HepG2 (cell line): Measurements from ENCODE around the gene IGFN1. TPM values are rescaled to one million over a fixed set of nuclear protein-coding genes. Genes with fewer than 3 reads are reported as not detected.
A peak's percentile ranks its signal among the peaks of the same experiment; 100 is the strongest.

Experiments
- ASH2L ChIP-seq: fragments of 300-600, 200-600 bp; sonication (generic); IDR thresholded peaks from 2 replicates; pipeline ENCODE4 v1.7.0; 2017; ENCODE audit warnings: low read depth, mild to moderate bottlenecking, moderate library complexity, mixed read lengths, low read length; ENCODE audit not compliant: insufficient read length
- KDM2A ChIP-seq: sonication (generic); formaldehyde crosslinking; IDR thresholded peaks from 2 replicates; pipeline ENCODE4 v1.4.0; 2020; ENCODE audit warnings: low read depth, missing genetic modification reagents, borderline replicate concordance
- POLR2G ChIP-seq: fragments of 200-400 bp; formaldehyde crosslinking; IDR thresholded peaks from 2 replicates; pipeline ENCODE4 v1.6.1; 2018; ENCODE audit warnings: mild to moderate bottlenecking, low read depth, low read length, moderate library complexity
- RFXANK ChIP-seq: IDR thresholded peaks from 2 replicates; pipeline ENCODE4 v1.6.1; 2016
- SALL2 ChIP-seq: sonication (generic); formaldehyde crosslinking; IDR thresholded peaks from 2 replicates; pipeline ENCODE4 v1.8.1; 2023; ENCODE audit warnings: mild to moderate bottlenecking, missing genetic modification reagents, inconsistent platforms
- TAF1 ChIP-seq: sonication (generic); formaldehyde crosslinking; IDR thresholded peaks from 2 replicates; pipeline ENCODE4 v1.4.0; 2020; ENCODE audit warnings: missing genetic modification reagents
- ZBTB20 ChIP-seq: sonication (generic); formaldehyde crosslinking; IDR thresholded peaks from 2 replicates; pipeline ENCODE4 v1.8.1; 2023; ENCODE audit warnings: missing genetic modification reagents, low read depth, mild to moderate bottlenecking, borderline replicate concordance
- ZNF207 ChIP-seq: fragments of 450-650 bp; IDR thresholded peaks from 2 replicates; pipeline ENCODE4 v1.6.1; 2016; ENCODE audit warnings: antibody characterized with exemption, borderline replicate concordance
- ZSCAN31 ChIP-seq: sonication (generic); formaldehyde crosslinking; IDR thresholded peaks from 2 replicates; pipeline ENCODE4 v1.5.0; 2020; ENCODE audit warnings: low read depth, mild to moderate bottlenecking, missing genetic modification reagents
- polyA plus RNA-seq, 8 experiments: library from polyadenylated mRNA; depleted of rRNA in 3 of 8; stranded (reverse) in 7 of 8; unstranded in 1 of 8; fragments of >200 nt; fragmentation: Illumina TruSeq in 4 of 8; extraction: Trizol in 4 of 8; gene quantifications; 2 replicates each; pipeline versions ENCODE4 v1.2.1 to v1.2.3, GENCODE V29; 2011 to 2016; ENCODE audit warnings: low read depth in 4 of 8, missing spikeins in 1 of 8, mixed read lengths in 1 of 8; ENCODE audit not compliant: insufficient read depth in 1 of 8
- total RNA-seq, 5 experiments: library from RNA; depleted of rRNA; stranded (reverse); fragments of >200 nt; fragmentation: Illumina TruSeq; extraction: Trizol; gene quantifications; 2 replicates each; pipeline ENCODE4 v1.2.3, GENCODE V29; 2016; ENCODE audit warnings: low read depth in 1 of 5
- TF ChIP-seq, protein P1 (sequence below): sonication (generic); formaldehyde crosslinking; IDR thresholded peaks from 2 replicates; pipeline ENCODE4 v1.8.1; 2022; ENCODE audit warnings: mild to moderate bottlenecking, missing genetic modification reagents
- TF ChIP-seq, protein P2 (sequence below): sonication (generic); formaldehyde crosslinking; IDR thresholded peaks from 2 replicates; pipeline ENCODE4 v1.9.0; 2022; ENCODE audit warnings: missing genetic modification reagents, mild to moderate bottlenecking, borderline replicate concordance
- TF ChIP-seq, protein P3 (sequence below): sonication (generic); formaldehyde crosslinking; IDR thresholded peaks from 2 replicates; pipeline ENCODE4 v1.5.1; 2020; ENCODE audit warnings: mild to moderate bottlenecking, missing genetic modification reagents, moderate library complexity
- TF ChIP-seq, protein P4 (sequence below): sonication (generic); formaldehyde crosslinking; IDR thresholded peaks from 2 replicates; pipeline ENCODE4 v1.4.0; 2020; ENCODE audit warnings: missing genetic modification reagents

Gene IGFN1
- total and polyA plus RNA-seq, 2 of the 13 experiments (the other 11 are each of a cell fraction or from before 2014, with no cell fraction given) = 0.04 to 0.05 TPM

GRCh38 chr1:201153474-201154388 lies 36.9 kb upstream of the IGFN1 start (continued):
- TF ChIP-seq, protein P1, sequence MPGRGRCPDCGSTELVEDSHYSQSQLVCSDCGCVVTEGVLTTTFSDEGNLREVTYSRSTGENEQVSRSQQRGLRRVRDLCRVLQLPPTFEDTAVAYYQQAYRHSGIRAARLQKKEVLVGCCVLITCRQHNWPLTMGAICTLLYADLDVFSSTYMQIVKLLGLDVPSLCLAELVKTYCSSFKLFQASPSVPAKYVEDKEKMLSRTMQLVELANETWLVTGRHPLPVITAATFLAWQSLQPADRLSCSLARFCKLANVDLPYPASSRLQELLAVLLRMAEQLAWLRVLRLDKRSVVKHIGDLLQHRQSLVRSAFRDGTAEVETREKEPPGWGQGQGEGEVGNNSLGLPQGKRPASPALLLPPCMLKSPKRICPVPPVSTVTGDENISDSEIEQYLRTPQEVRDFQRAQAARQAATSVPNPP = no peak
- TF ChIP-seq RFXANK (CRISPR knock-in tag) = no peak
- no peak for TF ChIP-seq ZBTB20
- peak; percentile 41; the same call in 1 of the 2 replicates for TF ChIP-seq POLR2G
- 0 out of 2 replicates have a peak, but pooled peaks have one; percentile 37 for TF ChIP-seq KDM2A (CRISPR knock-in tag)
- peak; percentile 5; the same call in 1 of the 2 replicates for TF ChIP-seq TAF1 (CRISPR knock-in tag)
- TF ChIP-seq SALL2 (CRISPR knock-in tag) = peak; percentile 38; the same call in 1 of the 2 replicates
- TF ChIP-seq ZSCAN31 (CRISPR knock-in tag) = 0 out of 2 replicates have a peak, but pooled peaks have one; percentile 55
- TF ChIP-seq, protein P2, sequence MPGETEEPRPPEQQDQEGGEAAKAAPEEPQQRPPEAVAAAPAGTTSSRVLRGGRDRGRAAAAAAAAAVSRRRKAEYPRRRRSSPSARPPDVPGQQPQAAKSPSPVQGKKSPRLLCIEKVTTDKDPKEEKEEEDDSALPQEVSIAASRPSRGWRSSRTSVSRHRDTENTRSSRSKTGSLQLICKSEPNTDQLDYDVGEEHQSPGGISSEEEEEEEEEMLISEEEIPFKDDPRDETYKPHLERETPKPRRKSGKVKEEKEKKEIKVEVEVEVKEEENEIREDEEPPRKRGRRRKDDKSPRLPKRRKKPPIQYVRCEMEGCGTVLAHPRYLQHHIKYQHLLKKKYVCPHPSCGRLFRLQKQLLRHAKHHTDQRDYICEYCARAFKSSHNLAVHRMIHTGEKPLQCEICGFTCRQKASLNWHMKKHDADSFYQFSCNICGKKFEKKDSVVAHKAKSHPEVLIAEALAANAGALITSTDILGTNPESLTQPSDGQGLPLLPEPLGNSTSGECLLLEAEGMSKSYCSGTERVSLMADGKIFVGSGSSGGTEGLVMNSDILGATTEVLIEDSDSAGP (CRISPR knock-in tag) = peak; percentile 34; the same call in 1 of the 2 replicates
- TF ChIP-seq, protein P3, sequence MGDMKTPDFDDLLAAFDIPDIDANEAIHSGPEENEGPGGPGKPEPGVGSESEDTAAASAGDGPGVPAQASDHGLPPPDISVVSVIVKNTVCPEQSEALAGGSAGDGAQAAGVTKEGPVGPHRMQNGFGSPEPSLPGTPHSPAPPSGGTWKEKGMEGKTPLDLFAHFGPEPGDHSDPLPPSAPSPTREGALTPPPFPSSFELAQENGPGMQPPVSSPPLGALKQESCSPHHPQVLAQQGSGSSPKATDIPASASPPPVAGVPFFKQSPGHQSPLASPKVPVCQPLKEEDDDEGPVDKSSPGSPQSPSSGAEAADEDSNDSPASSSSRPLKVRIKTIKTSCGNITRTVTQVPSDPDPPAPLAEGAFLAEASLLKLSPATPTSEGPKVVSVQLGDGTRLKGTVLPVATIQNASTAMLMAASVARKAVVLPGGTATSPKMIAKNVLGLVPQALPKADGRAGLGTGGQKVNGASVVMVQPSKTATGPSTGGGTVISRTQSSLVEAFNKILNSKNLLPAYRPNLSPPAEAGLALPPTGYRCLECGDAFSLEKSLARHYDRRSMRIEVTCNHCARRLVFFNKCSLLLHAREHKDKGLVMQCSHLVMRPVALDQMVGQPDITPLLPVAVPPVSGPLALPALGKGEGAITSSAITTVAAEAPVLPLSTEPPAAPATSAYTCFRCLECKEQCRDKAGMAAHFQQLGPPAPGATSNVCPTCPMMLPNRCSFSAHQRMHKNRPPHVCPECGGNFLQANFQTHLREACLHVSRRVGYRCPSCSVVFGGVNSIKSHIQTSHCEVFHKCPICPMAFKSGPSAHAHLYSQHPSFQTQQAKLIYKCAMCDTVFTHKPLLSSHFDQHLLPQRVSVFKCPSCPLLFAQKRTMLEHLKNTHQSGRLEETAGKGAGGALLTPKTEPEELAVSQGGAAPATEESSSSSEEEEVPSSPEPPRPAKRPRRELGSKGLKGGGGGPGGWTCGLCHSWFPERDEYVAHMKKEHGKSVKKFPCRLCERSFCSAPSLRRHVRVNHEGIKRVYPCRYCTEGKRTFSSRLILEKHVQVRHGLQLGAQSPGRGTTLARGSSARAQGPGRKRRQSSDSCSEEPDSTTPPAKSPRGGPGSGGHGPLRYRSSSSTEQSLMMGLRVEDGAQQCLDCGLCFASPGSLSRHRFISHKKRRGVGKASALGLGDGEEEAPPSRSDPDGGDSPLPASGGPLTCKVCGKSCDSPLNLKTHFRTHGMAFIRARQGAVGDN (CRISPR knock-in tag) = peak; percentile 72
- TF ChIP-seq, protein P4, sequence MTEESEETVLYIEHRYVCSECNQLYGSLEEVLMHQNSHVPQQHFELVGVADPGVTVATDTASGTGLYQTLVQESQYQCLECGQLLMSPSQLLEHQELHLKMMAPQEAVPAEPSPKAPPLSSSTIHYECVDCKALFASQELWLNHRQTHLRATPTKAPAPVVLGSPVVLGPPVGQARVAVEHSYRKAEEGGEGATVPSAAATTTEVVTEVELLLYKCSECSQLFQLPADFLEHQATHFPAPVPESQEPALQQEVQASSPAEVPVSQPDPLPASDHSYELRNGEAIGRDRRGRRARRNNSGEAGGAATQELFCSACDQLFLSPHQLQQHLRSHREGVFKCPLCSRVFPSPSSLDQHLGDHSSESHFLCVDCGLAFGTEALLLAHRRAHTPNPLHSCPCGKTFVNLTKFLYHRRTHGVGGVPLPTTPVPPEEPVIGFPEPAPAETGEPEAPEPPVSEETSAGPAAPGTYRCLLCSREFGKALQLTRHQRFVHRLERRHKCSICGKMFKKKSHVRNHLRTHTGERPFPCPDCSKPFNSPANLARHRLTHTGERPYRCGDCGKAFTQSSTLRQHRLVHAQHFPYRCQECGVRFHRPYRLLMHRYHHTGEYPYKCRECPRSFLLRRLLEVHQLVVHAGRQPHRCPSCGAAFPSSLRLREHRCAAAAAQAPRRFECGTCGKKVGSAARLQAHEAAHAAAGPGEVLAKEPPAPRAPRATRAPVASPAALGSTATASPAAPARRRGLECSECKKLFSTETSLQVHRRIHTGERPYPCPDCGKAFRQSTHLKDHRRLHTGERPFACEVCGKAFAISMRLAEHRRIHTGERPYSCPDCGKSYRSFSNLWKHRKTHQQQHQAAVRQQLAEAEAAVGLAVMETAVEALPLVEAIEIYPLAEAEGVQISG (CRISPR knock-in tag) = peak; percentile 36; the same call in 1 of the 2 replicates
- TF ChIP-seq ZNF207 = no peak
- TF ChIP-seq ASH2L = no peak
